ENCODE results near the gene LMF2.

LMF2 gene

DNA sequence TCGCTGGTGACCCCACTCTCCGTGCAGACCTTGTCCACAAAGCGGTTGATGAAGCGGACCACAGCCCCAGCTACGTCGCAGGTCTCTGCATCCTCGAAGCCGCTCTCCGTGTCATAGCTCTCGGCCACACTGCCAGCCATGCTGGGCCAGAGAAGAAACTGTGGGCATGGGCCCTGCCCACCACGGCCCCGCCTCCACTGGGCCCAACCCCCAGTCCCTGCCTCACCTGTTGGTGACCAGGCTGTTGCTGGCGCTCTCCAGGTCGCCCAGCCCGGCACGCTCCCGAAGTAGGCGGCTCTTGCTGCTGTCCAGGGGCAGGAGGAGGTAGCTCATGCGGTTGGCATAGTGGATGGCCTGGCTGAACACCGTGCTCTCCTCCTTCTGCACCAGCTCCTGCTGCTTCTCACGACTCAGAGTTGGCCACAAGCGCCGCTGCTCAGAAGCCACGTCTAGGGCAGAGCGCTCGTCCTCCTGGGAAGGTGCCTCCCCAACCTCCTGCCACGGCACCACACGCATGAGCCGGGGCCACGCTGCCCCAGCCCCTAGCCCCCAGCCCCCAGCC, 45.4 kb downstream of the LMF2 start:
- H3K36me3 ChIP-seq (ENCODE audit: low read depth): peaks cover 63% of the 10 kb centered on the region
- ATAC-seq (ENCODE audit: low read depth) (no peak), DNase-seq (ENCODE audit: low spot score) (no peak)
- H3K27ac ChIP-seq (ENCODE audit: poor library complexity, severe bottlenecking): no peak overlapping the region
- H3K9me3 ChIP-seq (ENCODE audit: severe bottlenecking): no peaks in the 10 kb centered on the region
- H3K27me3 ChIP-seq (ENCODE audit: insufficient read depth, poor library complexity, severe bottlenecking): no peaks in the 10 kb centered on the region
- H3K4me1 ChIP-seq (ENCODE audit: insufficient read depth, poor library complexity, severe bottlenecking): peaks cover 4% of the 10 kb centered on the region
- TF ChIP-seq, protein P1, sequence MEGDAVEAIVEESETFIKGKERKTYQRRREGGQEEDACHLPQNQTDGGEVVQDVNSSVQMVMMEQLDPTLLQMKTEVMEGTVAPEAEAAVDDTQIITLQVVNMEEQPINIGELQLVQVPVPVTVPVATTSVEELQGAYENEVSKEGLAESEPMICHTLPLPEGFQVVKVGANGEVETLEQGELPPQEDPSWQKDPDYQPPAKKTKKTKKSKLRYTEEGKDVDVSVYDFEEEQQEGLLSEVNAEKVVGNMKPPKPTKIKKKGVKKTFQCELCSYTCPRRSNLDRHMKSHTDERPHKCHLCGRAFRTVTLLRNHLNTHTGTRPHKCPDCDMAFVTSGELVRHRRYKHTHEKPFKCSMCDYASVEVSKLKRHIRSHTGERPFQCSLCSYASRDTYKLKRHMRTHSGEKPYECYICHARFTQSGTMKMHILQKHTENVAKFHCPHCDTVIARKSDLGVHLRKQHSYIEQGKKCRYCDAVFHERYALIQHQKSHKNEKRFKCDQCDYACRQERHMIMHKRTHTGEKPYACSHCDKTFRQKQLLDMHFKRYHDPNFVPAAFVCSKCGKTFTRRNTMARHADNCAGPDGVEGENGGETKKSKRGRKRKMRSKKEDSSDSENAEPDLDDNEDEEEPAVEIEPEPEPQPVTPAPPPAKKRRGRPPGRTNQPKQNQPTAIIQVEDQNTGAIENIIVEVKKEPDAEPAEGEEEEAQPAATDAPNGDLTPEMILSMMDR (IDR thresholded peaks at IDR 0.05; ENCODE audit: poor library complexity, severe bottlenecking): no peak
- H3K4me3 ChIP-seq (ENCODE audit: severe bottlenecking): no peak overlapping the region

DNA sequence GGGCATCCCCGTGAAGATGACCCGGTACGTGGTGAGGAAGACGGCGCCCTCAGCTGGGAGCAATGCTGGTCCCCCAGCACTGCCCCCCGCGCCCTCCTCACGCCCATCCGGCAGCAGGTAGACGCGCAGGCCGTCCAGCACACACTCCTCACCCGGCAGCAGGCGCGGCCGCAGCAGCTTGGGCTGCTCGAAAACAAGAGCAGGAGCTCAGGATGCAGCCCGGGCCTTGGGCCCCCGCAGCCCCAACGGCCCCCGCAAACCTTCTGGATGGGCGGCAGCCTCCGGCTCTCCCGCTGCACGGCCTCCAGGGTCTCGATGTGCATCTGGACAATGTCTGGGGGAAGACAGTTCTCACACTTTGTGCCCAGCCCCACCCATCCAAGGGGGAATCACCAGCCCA, 46.0 kb downstream of the LMF2 start:
- Histone ChIP-seq H3K27me3 (ENCODE audit: insufficient read depth, poor library complexity, severe bottlenecking) (no peaks in the 10 kb centered on the region), H3K4me3 (ENCODE audit: severe bottlenecking) (no peak overlapping the region), H3K36me3 (ENCODE audit: low read depth) (peaks cover 58% of the 10 kb centered on the region), H3K4me1 (ENCODE audit: insufficient read depth, poor library complexity, severe bottlenecking) (peaks cover 4% of the 10 kb centered on the region), H3K27ac (ENCODE audit: poor library complexity, severe bottlenecking) (no peak overlapping the region), H3K9me3 (ENCODE audit: severe bottlenecking) (no peaks in the 10 kb centered on the region)
- DNase-seq (ENCODE audit: low spot score) (no peak), ATAC-seq (ENCODE audit: low read depth) (no peak)
- TF ChIP-seq, protein P1 (IDR thresholded peaks at IDR 0.05; ENCODE audit: poor library complexity, severe bottlenecking): no peak

- H3K27ac ChIP-seq (ENCODE audit: poor library complexity, severe bottlenecking): no peak overlapping the region
- no peaks in the 10 kb centered on the region for H3K9me3 ChIP-seq (ENCODE audit: severe bottlenecking)
- TF ChIP-seq, protein P1 (IDR thresholded peaks at IDR 0.05; ENCODE audit: poor library complexity, severe bottlenecking): no peak
- no peaks in the 10 kb centered on the region for H3K27me3 ChIP-seq (ENCODE audit: insufficient read depth, poor library complexity, severe bottlenecking)
- peaks cover 4% of the 10 kb centered on the region for H3K4me1 ChIP-seq (ENCODE audit: insufficient read depth, poor library complexity, severe bottlenecking)
- DNase-seq (ENCODE audit: low spot score) (no peak), ATAC-seq (ENCODE audit: low read depth) (no peak)
- H3K36me3 ChIP-seq (ENCODE audit: low read depth): peaks cover 52% of the 10 kb centered on the region
- H3K4me3 ChIP-seq (ENCODE audit: severe bottlenecking): no peak overlapping the region
Observed at GRCh38 chr22:50460938-50461337, 46.6 kb downstream of the LMF2 start.

DNA sequence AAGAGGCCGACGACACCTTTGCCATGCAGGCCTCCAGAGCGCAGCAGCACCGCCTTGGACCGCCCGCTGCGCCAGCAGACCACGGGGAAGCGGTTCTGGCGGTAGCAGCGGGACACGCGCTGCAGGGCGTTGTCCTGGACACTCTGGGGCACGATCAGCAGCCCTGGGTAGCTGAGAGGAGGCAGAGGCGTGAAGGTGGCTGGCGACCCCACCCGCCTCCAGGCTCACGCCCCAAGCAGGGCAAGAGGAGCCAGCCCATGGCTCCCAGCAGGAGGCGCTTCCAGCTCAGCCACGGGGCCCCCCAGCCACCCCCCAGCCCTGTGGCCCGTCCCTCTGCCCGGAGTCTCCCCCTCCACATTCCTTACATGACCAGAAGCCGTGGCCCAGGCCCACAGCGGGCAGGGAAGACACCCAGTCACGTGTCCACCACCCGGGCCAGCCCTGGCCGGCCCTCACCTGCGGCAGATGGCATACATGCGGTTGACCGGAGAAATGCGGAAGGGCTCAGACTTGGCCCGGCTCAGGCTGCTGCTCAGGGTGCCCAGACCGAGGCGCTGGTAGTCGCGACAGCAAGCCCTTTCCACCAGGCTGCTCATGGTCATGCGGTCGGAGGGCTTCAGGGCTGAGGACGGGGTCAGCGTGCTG, 47.9 kb downstream of the LMF2 start:
- no peak for ATAC-seq (ENCODE audit: low read depth)
- H3K4me1 ChIP-seq (ENCODE audit: insufficient read depth, poor library complexity, severe bottlenecking): peaks cover 4% of the 10 kb centered on the region
- peaks cover 51% of the 10 kb centered on the region for H3K36me3 ChIP-seq (ENCODE audit: low read depth)
- no peak overlapping the region for H3K27ac ChIP-seq (ENCODE audit: poor library complexity, severe bottlenecking)
- no peaks in the 10 kb centered on the region for H3K27me3 ChIP-seq (ENCODE audit: insufficient read depth, poor library complexity, severe bottlenecking)
- TF ChIP-seq, protein P1 (IDR thresholded peaks at IDR 0.05; ENCODE audit: poor library complexity, severe bottlenecking): no peak
- H3K9me3 ChIP-seq (ENCODE audit: severe bottlenecking): no peaks in the 10 kb centered on the region
- H3K4me3 ChIP-seq (ENCODE audit: severe bottlenecking): no peak overlapping the region
- no peak for DNase-seq (ENCODE audit: low spot score)

DNA sequence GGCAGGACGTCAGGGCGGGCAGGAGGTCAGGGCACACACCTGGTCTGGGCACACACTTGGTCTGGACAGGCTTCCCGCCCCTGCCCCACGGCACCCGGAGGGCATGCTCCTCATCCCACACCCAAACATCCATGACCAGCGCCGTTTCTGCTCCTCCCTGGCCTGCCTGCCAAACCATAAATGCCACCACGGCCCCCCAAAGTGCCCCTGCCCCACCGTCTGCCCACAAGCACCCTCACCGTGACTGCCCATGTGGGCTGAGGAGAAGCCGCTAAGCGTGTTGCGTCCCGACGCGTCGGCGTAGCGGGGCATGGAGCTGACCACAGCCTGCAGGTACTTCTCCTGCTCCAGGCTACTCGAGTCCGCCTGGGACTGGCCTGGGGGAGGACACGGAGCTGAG, 48.5 kb downstream of the LMF2 start:
- H3K4me1 ChIP-seq (ENCODE audit: insufficient read depth, poor library complexity, severe bottlenecking): peaks cover 4% of the 10 kb centered on the region
- TF ChIP-seq, protein P1 (IDR thresholded peaks at IDR 0.05; ENCODE audit: poor library complexity, severe bottlenecking): no peak
- ATAC-seq (ENCODE audit: low read depth) (no peak), DNase-seq (ENCODE audit: low spot score) (no peak)
- no peaks in the 10 kb centered on the region for H3K9me3 ChIP-seq (ENCODE audit: severe bottlenecking)
- H3K36me3 ChIP-seq (ENCODE audit: low read depth): peaks cover 51% of the 10 kb centered on the region
- H3K27ac ChIP-seq (ENCODE audit: poor library complexity, severe bottlenecking): no peak overlapping the region
- H3K27me3 ChIP-seq (ENCODE audit: insufficient read depth, poor library complexity, severe bottlenecking): no peaks in the 10 kb centered on the region
- no peak overlapping the region for H3K4me3 ChIP-seq (ENCODE audit: severe bottlenecking)
